Panc1 (cell line): ENCODE measurements around the gene IDE. TPM values are rescaled to one million over a fixed set of nuclear protein-coding genes. Genes with fewer than 3 reads are reported as not detected.

ENCODE experiments used
- ATAC-seq: fragments of 200-7000 bp; cut with Tn5 transposase; 2 replicates; pipeline ENCODE4 v1.9.1; 2020; ENCODE audit warnings: mild to moderate bottlenecking, moderate library complexity
- BruUV-seq: library from RNA; stranded (reverse); fragments of 400-500 nt; replicated peaks from 2 replicates; lab custom pipeline; 2021; lab: Mats Ljungman, UMichigan
- CTCF ChIA-PET: fragments of 300-600 bp; sonication (Branson Sonifier 250); formaldehyde crosslinking; loops from one replicate; lab custom pipeline; 2022; ENCODE audit warnings: antibody characterized with exemption; lab: Charles Lee
- POLR2A ChIA-PET: fragments of 300-600 bp; sonication (Branson Sonifier 250); formaldehyde crosslinking; loops from one replicate; lab custom pipeline; 2022; ENCODE audit warnings: antibody characterized with exemption; lab: Charles Lee
- DNase-seq: peaks from one replicate; pipeline ENCODE4 v3.0.0-alpha.2; 2010; ENCODE audit warnings: low read depth, low spot score
- H3K27ac ChIP-seq: 2 replicates; pipeline ENCODE4 v1.5.1; 2011; ENCODE audit warnings: mild to moderate bottlenecking, low read length, inconsistent platforms
- H3K27me3 ChIP-seq: fragments of 200-500 bp; sonication (Bioruptor generic); 2 replicates; pipeline ENCODE4 v1.6.0; 2014; ENCODE audit warnings: low read length, inconsistent platforms; ENCODE audit not compliant: control insufficient read depth, insufficient read depth
- H3K36me3 ChIP-seq: fragments of 200-500 bp; sonication (Bioruptor generic); 2 replicates; pipeline ENCODE4 v1.5.1; 2014; ENCODE audit warnings: inconsistent platforms, mild to moderate bottlenecking, low read length, moderate library complexity; ENCODE audit not compliant: control insufficient read depth, insufficient read depth
- H3K4me1 ChIP-seq: 2 replicates; pipeline ENCODE4 v1.5.1; 2011; ENCODE audit warnings: inconsistent platforms, mild to moderate bottlenecking, low read length, moderate library complexity; ENCODE audit not compliant: control insufficient read depth, insufficient read depth
- H3K4me3 ChIP-seq, 2 experiments: 2 replicates each; pipeline ENCODE4 v1.5.1; 2011 to 2012; ENCODE audit warnings: low read depth in 2 of 2, low read length in 2 of 2, mild to moderate bottlenecking in 2 of 2, inconsistent platforms in 1 of 2, moderate library complexity in 1 of 2
- H3K9me3 ChIP-seq: fragments of 200-500 bp; sonication (Bioruptor generic); 2 replicates; pipeline ENCODE4 v1.5.1; 2014; ENCODE audit warnings: low read depth, mild to moderate bottlenecking, inconsistent platforms, low read length, moderate library complexity; ENCODE audit not compliant: control insufficient read depth, insufficient read depth
- CTCF ChIP-seq: fragments of 450-650 bp; IDR thresholded peaks from 2 replicates; pipeline ENCODE4 v1.5.1; 2017; ENCODE audit warnings: mild to moderate bottlenecking
- POLR2AphosphoS5 ChIP-seq: IDR thresholded peaks from 2 replicates; pipeline ENCODE4 v1.6.1; 2012; ENCODE audit warnings: mild to moderate bottlenecking, low read depth, low read length, moderate library complexity
- REST ChIP-seq, 2 experiments: IDR thresholded peaks; 2 replicates each; pipeline ENCODE4 v1.6.1; 2011 to 2012; ENCODE audit warnings: low read depth in 2 of 2, control low read depth in 1 of 2, low read length in 1 of 2, mild to moderate bottlenecking in 1 of 2, moderate library complexity in 1 of 2; ENCODE audit not compliant: insufficient read depth in 1 of 2
- SIN3A ChIP-seq: IDR thresholded peaks from 2 replicates; pipeline ENCODE4 v1.6.1; 2012; ENCODE audit warnings: low read depth, mild to moderate bottlenecking, low read length, moderate library complexity, borderline replicate concordance; ENCODE audit not compliant: insufficient read depth
- TCF7L2 ChIP-seq: IDR thresholded peaks from 2 replicates; pipeline ENCODE4 v1.6.1; 2011; ENCODE audit warnings: mild to moderate bottlenecking, low read depth, low read length, inconsistent platforms
- in situ Hi-C: cut with HindIII; loops from 2 replicates; pipeline ENCODE4 v1.10.0; 2016; ENCODE audit warnings: low sequenced_read_pairs, low pct_unique_long_range_greater_than_20kb
- intact Hi-C: fragments of 100-400 bp; cut with micrococcal nuclease; formaldehyde crosslinking; loops from one replicate; pipeline ENCODE4 v1.10.0; 2022; ENCODE audit not compliant: unreplicated experiment
- total RNA-seq: library from RNA; stranded (reverse); gene quantifications from one replicate; pipeline ENCODE4 v1.2.1, GENCODE V29; 2021; ENCODE audit not compliant: unreplicated experiment

Gene IDE
- total RNA-seq, 1 experiment from 2014 or later, result 79.0 TPM

GRCh38 chr10:92502296-92502808 is 71.5 kb downstream of the IDE start:
- no peak for DNase-seq
- ATAC-seq, result no peak
- in situ Hi-C loops, result no loop called here
- H3K27me3 ChIP-seq, result no peaks in the 10 kb centered on the region
- CTCF ChIA-PET, result no interaction called here
- H3K9me3 ChIP-seq, result no peaks in the 10 kb centered on the region
- intact Hi-C loops, result no loop called here
- no peak overlapping the region for H3K27ac ChIP-seq
- BruUV-seq, result TSS peak; percentile 23
- no peaks in the 10 kb centered on the region for H3K4me1 ChIP-seq
- TF ChIP-seq CTCF, result no peak
- TF ChIP-seq REST (IDR thresholded peaks at IDR 0.05; ENCODE audit: insufficient read depth in 1 of 2, low read depth in 2 of 2, low read length in 1 of 2), result no peak
- TF ChIP-seq POLR2AphosphoS5, result no peak
- no peak for TF ChIP-seq SIN3A
- no peak for TF ChIP-seq TCF7L2
- H3K4me3 ChIP-seq, result no peak overlapping the region
- POLR2A ChIA-PET, result no interaction called here
- peaks cover 36% of the 10 kb centered on the region for H3K36me3 ChIP-seq

- no peaks in the 10 kb centered on the region for H3K27me3 ChIP-seq
- ATAC-seq (no peak), DNase-seq (no peak)
- no peaks in the 10 kb centered on the region for H3K9me3 ChIP-seq
- H3K27ac ChIP-seq, result no peak overlapping the region
- no peak overlapping the region for H3K4me3 ChIP-seq
- in situ Hi-C loops, result no loop called here
- peaks cover 10% of the 10 kb centered on the region for H3K36me3 ChIP-seq
- TF ChIP-seq POLR2AphosphoS5 (no peak), REST (IDR thresholded peaks at IDR 0.05; ENCODE audit: insufficient read depth in 1 of 2, low read depth in 2 of 2, low read length in 1 of 2) (no peak), TCF7L2 (no peak), CTCF (no peak), SIN3A (no peak)
- intact Hi-C loops, result no loop called here
- no peaks in the 10 kb centered on the region for H3K4me1 ChIP-seq
- ChIA-PET POLR2A (interaction anchor here (0.6 kb wide), 1 partner anchor 379 kb away, joined by 6 read pairs; no protein-coding TSS in a partner anchor), CTCF (no interaction called here)
- BruUV-seq, result no TSS peak
Measured at GRCh38 chr10:92493362-92493761, 80.5 kb downstream of the IDE start.
